ENCODE measurements around the gene FAM118A.
A peak's percentile ranks its signal among the peaks of the same experiment; 100 is the strongest.
"Not testable (repeated sequence)": the region's sequence is repeated elsewhere in the genome, so short reads cannot be mapped to it uniquely, and the experiment has no call there.

FAM118A gene

DNA sequence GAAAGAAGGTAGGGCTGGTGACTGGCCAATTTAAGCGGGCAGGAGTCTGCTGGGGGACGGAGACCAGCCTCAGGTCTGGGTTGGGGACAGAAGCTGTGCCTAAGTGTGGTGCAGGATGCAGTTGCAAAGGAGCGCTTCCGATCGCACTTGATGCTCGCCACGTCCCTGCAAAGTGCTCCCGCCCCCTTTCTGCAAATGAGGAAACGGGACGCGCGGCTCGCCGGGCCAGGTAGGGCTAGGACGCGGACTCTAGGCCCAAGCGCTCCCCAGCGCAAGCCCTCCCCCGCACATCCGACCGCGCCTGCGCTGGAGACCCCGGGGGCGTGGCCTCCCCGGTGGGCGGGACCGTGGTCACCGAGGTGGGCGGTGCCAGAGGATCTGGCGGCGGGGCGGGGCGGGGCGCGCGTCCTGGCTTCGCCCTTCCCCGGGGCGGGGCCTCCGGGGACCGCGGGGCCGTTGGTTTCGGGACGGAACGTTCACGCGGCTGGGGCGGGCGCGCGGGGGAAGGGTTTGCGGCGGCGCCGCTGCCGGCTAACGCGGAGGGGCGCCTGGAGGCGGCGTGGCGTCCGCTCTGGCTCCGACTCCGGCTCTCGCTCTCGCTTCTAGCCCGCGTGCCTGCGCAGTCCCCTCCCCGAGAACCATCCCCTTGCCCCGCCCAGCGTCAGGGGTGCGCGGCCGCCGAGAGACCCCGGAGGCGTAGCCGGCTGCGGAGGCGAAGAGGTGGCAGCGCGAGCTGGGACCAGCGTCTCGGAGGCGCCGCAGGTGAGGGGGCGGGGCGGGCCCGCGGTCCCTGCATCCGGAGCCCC lies at the start of gene FAM118A:
Gene FAM118A, plus strand, starts transcription at position 513 of the 806 bp plus-strand sequence. CDS start 12,446 bp downstream, outside the sequence.
- DNase-seq, result peak; percentile 94

DNA sequence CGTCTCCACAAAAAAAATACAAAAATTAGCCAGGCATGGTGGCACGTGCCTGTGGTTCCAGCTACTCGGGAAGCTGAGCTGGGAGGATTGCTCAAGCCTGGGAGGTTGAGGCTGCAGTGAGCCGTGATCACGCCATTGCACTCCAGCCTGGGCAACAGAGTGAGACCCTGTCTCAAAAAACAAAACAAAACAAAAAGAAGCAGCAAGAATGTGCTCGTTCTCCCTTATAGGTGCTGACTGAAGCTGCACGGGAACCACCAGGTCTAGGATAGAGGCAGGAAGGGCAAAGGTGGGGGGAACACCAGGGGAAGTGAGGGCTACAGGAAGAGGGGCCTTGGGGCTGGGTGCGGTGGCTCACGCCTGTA lies 49.4 kb upstream of the FAM118A start:
- DNase-seq, result not testable (repeated sequence)

DNA sequence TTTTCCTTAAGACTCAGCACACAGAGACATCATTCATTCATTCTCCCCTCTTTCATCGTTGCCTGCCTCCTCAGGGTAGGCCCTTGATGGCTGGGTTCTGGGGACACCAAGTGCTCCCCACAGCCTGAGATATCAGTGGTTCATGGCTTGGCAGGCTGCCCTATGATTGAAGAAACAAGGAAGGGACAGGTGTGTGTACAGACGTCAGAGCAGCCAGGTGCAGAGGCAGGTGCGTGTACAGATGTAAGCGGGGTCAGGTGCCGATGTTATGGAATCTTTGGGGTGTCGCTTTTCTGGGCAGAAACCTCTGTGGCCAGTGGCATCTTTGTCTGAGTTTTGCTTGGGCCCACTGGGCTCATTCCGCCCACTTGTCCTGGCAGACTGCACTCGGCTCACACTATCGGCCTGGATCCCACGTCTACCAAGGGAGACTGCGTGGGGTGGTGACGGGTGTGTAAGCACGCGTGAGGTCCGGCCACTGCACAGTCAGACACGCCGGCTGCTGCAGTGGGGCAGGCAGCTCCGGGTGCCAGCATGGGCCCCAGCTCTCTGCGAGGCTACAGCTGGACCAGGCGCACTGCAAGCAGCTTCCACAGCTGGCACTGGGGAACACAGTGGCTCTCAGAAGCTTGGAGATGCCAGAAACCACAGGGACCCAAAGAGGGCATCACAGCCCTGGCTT lies 48.2 kb upstream of the FAM118A start:
- no peak for DNase-seq

DNA sequence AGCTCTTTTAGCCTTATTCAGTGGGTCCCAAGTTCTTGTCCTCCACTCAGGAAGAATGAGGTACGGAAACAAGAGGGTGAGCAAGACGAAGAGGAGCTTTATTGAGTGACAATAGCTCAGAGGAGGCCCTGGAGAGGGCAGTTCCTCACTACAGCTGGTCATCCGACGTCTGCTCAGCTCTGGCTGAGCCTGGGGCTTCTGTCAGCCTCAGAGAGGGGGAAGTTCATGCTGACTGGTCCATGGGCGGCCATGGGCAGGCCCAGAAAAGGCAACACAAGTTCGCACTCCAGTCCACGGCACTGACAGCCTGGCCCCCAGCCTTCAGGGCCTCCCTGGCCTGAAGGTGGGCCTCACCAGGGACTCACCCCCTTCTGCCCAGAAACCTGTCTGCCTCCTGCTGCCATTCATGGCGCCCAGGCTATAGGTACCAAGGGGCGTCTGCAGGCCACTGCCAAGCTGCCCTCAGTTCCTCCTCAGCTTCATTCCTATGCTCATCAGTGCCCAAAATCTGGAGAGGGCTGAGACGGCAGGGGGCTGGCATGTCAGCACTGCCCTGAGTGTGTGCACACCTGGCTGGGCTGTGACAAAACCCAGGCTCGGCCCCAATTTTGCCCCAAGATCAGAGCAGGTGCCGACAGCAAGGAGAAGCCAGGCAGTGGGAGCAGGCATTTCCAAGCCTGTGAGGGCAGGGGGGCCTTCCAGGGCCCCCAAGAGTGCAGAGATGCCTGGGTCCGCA lies 47.4 kb upstream of the FAM118A start:
- no peak for DNase-seq

DNA sequence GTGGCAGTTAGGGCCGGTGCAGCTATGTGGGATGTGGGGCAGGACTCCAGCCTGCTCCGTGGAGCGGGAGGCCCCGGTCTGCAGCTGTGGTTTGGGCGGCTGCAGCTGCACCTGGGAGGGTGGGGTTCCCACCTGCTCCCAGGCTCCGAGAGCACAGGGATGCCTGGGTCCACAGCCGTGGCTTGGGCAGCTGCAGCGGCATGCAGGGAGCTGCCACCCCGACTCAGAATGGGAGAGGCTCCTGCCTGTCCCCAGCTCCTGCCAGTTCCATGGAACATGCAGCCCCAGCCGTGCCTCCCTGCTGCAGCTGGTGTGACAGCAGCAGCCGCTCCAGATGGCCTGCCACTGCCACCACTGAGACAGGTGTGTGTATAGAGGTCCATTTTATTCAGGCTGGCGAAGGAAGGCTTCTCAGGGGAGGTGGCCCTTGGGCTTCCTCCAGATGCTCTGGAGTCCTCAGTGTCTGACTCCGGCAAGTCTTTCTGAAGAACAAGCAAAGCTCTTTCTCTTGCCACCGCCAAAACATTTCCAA lies 46.7 kb upstream of the FAM118A start:
- DNase-seq, result no peak

DNA sequence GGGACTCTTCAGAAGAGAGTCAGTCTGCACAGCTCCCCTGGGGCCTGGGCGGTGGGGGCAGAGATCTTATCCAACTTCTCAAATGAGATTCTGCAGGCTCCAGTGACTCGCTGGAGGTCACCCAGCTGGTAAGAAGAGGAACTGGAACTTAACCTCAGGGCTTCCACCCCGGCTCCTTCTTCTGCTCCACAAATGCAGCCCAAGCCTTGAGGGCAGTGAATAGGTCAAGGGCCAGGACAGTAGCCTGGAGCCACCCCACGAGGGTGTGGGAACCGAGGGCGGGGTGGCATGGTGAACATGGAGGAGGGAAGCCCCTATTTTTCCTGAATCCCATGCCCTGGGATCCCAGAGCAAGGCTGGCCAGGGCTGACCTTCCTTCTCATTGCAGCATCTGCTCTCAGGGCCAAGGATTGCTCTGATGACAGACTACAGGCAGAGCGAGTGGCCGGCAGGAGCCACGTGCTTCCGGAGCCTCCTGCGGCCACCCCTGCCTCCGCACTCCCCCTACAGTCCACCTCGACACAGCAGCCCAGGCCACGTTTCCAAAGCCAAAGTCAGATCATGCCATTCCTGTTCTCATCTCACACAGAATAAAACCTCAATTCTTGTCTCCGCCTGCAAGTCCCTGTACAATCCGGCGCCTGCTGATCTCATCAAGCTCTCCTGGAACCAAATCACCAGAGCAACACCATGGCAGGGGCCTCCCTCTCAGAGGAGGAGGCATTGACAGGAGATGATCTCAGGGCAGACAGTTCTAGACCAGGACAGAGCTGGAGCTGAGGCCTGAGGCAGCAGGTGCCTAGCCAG lies 46.1 kb upstream of the FAM118A start:
- no peak for DNase-seq

DNA sequence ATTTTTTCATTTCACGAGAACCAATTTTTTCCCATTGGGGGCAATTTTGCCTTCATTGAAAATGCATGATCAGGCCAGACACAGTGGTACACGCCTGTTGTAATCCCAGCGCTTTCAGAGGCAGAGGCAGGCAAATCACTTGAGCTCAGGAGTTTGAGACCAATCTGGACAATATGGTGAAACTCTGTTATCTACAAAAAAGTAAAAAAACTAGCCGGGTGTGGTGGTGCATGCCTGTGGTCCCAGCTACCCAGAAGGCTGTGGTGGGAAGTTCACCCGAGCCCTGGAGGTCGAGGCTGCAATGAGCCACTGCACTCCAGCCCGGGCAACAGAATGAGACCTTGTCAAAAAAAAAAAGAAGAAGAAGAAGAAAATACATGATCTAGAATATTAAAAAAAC lies 44.2 kb upstream of the FAM118A start:
- DNase-seq, result no peak

DNA sequence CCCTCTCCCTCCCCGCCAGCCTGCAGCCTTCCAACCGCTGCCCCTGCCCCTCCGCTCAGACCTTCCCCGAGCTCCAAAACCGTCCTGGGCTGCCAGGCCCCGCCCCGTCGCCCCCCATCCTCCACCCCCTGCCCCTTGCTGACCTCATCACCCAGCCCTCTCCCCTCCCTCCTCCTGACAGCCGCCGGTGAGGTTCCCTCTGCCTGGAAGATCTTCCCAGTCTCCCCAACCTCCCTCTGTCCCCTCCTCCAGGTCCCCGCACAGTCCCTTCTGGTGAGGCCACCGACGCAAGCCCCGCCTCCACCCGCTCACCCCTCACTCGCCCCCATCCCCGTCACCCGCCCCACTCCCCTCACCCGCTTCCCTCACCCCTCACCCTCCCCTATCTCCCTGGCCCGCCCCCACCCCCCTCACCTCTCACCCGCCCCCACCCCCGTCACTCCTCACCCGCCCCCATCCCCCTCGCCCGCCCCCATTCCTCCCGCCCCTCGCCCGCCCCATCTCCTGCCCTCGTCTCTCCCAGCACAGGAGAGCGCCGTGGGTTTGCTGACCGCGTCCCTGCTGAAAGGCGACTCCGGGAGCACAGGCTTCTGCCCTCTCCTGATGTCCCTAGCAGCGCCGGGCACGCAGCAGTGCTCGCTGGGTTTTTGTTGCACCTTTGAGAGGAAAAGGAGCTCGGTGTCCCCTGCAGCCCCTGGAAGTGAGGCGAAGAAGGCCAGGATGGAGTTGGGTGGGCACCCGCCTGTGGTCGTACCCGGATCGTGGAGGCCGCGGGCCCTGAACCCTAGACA lies 41.4 kb upstream of the FAM118A start:
- DNase-seq, result no peak

DNA sequence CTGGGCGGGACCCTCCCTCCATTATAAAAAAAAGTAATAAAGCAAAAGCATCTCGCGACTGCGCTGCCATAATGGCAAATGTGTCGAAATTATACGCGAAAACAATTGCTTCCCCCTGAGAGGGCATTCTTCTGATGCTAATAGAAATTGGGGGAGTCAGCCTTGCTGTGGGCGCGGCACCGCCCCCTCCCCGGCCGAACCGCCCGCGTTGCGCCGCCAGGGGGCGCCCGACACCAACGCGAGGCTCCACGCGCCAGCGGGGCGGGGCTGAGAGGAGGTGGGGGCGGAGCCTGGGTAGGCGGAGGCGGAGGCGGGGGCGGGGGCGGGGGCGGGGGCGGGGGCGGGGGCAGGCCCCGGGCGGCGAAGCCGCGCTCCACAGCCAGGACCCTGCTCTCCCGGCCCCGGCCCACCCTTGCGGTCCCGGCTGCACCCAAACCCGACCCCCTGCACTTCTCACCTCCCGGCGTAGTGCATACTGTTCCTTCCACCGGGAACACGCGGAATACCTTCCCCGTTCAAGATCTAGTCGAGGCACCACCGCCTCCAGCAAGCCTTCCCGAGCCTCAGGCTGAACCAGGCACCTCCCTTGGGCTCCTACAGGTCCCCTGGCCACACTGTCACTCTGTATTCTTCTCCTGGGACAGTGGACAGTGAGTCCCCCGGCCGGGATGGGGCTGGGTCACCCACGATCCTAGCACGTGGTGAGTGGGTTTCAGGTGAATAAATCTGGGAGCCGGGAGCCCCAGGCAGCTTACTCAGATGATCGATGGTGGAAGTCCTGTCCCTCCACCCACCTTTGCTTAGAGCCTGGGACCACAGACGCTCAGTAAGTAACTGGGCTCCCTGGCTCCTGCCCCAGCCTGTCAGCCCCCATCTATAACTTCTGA lies 40.5 kb upstream of the FAM118A start:
- DNase-seq, result peak; percentile 76

DNA sequence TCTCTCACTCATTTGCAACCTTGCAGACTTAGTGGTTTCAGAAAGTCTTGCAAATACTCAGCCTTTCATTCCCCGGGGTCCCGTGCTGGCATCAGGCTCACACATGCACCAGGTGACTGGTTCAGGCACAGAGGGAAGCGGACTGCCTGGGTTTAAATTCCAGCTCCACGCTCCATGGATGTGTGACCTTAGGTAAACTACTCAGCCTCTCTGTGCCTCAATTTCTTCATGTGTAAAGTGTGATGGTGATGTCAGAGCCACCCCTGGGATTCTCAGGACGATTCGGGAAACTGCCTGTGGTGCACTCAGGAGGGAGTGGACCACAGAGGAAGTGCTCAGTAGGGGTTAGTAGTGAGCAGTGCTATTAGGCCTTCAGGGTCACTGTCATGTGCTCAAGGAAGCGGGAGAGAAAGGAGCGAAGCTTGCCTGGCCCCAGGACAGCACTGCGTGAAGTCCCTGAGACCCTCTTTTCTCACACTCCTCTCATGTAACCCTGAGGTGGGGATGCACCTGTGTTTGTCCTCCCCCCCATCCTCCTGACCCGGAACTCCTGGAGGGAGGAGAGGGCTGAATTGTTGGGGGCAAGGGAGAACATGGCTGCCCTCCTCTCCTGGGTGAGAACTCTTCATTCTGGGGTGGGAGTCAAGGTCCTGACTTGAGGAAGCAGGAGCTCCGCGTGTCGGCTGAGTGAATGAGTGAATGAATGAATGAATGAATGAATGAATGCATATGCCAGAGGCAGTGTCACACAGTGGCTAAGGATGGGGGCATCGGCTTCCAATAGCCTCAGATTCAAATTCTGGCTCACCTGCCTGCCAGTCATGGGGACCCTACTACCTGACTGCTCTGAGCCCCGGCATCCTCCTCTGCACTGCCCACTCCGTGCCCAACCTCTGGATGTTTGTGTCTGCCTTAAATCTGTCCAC lies 39.4 kb upstream of the FAM118A start:
- no peak for DNase-seq

DNA sequence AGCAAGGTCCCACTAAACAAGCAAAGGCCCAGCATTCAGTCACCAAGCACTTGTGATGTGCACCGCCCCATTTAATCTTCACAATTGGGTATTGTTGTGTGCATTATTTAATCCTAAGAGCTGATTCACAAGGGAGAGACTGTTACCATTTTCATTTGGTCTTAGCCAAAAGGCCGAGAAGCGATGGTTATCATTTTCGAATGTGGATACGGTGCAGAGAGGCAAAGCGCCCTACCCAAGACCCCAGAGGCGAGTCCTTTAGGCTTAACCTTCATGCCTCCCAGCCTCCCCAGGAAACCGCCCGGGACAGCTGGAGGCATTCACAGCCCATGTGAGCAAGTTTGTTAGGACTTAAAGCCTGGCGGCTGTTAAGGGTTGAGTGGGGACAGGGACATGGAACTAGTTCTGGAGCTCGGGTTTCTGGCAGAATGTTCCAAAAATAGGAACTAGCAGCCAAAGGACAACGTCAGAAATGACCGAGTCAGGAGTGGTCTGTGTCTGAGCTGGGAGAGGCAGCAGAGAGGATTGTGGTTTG lies 38.0 kb upstream of the FAM118A start:
- DNase-seq, result no peak

DNA sequence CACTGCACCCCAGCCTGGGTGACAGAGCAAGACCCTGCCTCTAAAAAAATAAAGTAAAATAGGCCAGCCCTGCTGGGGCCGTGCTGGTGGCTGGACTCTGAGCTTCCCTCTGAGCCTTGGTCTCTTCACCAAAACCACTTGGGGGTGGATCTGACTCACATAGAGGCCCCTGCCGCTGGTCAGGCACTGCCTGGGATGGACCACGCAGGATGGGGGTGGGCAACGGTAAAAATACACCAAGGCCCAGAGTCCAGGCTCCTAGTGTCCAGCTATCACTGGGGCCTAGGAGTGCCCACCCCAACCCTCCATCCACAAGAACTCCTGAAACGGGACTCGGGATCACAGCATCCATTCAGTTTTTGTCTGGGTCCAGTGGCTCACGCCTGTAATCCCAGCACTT lies 37.2 kb upstream of the FAM118A start:
- DNase-seq, result no peak

DNA sequence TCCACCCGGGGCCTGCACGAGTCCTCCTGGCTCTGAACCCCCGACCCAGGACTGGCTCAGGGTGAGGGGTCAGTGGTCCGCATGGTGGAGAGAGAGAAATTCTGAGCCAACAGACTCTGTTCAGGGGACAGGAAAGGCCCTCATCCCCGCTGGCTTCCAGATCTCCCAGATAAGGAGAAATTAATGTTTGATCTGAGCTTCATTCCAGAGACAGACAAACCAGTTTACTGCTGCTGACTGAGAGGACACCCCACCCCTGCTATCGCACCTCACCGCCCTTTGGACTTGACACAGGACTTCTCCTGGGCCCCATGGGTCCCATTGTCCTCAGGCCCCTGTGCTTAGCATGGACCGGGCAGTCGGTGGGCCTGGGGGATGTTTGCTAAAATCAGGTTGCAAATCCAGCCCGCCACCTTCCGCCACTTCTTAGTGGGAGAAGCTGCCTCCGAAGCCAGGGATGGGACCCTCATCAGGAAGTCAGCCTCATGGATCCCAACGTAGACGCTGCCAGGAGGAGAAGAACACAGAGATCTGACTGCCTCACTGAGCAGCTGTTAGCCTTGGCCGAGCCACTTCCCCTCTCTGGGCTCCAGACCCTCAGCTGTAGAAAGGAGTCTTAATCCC lies 36.2 kb upstream of the FAM118A start:
- no peak for DNase-seq

DNA sequence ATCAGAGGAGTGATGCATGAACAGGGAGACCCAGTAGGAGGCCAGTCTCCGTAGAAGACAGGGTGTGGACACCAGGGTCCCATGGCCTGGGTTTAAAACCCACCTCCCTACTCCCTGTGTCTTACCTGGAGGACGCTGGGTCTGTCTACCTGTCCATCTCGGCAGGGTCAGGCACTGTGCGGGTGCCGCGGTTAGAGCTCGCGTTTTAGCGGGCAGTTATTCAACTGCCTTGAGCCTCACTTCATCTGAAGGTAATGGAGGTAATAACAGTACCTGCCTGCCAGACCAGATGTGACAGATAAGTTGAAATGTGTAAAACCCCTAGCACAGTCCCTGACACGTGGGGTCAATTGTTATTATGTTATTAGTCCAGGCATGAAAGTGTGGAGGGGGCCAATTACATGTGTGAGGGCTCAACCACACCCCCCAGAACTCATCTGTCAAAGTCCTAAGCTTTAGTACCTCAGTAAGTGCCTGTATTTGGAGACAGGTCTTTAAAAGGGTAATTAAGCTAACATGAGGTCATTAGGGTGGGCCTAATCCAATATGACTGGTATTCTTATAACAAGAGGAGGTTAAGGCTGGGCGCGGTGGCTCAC lies 33.1 kb upstream of the FAM118A start:
- no peak for DNase-seq

DNA sequence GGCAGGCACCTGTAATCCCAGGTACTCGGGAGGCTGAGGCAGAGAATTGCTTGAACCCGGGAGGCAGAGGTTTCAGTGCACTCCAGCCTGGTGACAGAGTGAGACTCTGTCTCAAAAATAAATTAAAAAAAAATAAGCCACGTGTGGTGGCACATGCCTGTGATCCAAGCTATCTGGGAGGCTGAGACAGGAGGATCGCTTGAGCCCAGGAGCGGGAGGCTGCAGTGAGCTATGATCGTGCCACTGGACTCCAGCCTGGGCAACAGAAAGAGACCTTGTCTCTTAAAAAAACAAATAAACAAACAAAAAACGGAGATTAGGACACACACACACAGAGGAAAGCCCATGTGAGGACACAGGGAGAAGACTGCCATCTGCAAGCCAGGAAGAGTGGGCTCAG lies 32.0 kb upstream of the FAM118A start:
- not testable (repeated sequence) for DNase-seq

DNA sequence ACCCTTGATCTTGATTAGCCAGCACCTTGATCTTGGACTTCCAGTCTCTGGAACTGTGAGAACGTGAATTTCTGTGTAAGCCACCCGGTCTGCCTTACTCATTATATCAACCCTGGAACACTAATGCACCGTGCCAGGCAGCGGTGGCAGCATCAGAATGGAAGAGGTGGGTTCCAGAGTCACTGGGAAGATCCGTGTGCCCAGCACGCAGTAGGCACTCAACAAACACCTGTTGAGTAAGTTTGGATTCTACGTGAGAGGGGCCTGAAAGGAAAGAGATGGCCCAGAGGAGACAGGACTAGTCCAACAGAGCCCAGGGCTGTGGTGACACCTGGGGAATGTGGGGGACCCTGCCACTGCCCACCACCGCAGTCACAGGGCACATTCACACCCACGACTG lies 31.6 kb upstream of the FAM118A start:
- no peak for DNase-seq

DNA sequence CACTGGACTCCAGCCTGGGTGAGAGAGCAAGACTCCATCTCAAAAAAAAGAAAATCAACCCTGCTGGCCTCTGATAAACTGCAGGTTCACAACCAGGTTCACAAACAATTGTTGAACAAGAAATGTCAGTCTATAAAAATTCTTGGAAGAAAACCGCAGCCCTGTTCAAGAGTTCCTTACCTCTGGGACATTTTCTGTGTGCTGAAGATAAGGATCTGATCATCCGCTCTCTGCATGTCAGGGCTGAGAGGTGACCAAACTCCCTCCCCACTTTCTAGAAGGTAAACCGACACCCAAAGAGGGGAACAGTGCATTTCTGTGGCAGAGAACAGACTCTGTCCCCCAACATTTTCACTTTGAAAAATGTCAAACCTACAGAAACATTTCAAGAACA lies 29.1 kb upstream of the FAM118A start:
- no peak for DNase-seq

DNA sequence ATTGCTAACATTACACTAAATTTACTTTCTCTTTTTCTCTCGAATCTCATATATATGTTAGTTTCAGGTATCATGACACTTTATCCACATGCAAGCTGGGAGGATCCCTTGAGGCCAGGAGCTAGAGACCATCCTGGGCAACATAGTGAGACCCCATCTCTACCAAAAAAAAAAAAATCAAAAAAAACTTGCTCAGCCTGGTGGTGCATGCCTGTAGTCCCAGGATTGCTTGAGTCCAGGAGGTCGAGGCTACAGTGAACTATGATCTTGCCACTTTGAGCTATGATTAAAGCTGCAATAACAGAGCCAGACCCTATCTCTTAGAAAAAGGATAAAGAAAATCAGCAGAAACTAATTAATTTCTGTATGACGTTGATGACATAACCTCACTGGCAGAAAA lies 28.7 kb upstream of the FAM118A start:
- DNase-seq, result no peak
